Activated gamma-delta T cell treated with Interleukin-2 at 50 U/mL for 16 hours (primary cell): Measurements from ENCODE around the gene HOXA6.

Experiments
- DNase-seq: peaks from one replicate; pipeline ENCODE4 v3.0.0-alpha.2; 2020

The HOXA6 gene

DNA sequence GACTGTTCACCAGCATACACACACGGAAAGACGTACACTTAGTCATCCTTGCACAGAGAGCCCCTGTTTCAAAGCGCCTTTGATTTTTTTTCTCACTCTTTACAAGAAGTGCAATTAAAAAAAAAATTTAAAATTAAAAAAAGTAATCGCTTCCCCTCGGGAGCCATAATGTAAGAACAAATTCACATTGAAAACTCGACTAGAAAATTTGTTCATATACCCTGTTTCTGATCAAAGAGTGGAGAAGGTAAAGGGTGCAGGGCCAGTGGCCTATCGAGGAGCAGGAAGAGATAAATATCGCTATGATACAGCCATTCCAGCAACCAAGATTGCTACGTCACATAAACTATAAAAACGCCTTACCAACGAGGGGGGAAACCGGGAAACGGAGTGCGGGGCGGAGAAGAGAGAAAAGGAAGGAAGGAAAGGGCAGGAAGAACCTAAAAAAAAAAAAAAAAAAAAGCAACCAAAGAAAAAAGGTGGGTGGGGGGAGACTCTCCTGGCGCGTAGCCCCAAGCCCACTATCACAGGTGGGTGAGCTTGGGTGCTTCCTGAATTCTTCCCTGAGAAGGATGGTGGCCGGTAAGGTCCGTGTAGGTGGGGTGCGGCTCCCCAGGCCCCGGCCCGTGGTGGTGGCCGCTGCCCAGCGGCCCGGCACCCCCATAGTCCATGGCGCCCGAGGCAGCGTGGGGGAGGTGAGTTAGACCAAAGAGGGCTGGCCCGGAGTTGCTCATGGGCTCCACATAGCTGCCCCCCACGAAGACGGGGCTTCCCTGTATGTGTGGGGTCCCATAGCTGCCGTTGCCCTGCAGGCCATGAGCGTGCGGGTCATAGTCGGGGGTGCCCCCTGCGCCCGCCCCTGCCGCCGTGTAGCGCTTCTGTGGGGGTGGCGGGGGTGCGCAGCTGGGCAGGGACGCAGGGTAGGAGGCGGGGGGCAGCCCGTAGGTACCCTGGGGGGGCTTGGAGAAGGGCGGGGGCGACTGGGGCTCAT is 39.9 kb downstream of the HOXA6 start:
- DNase-seq, result no peak

DNA sequence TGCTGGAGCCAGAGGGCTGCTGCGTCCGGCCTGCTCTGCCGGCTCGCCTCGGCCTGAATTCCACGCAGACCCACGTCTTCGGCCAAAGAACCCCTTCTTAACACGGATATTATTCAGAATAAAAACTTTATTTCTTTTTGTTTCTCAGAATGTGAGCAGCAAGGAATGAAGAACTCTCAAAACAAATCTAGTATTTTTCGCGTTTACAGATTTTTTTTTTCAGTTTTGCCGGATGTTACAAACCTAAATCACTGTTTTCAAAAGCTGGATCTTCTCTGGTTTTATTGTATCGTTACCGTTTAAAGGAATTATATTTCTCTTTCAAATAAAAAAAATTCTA is 40.7 kb downstream of the HOXA6 start:
- DNase-seq, result no peak

DNA sequence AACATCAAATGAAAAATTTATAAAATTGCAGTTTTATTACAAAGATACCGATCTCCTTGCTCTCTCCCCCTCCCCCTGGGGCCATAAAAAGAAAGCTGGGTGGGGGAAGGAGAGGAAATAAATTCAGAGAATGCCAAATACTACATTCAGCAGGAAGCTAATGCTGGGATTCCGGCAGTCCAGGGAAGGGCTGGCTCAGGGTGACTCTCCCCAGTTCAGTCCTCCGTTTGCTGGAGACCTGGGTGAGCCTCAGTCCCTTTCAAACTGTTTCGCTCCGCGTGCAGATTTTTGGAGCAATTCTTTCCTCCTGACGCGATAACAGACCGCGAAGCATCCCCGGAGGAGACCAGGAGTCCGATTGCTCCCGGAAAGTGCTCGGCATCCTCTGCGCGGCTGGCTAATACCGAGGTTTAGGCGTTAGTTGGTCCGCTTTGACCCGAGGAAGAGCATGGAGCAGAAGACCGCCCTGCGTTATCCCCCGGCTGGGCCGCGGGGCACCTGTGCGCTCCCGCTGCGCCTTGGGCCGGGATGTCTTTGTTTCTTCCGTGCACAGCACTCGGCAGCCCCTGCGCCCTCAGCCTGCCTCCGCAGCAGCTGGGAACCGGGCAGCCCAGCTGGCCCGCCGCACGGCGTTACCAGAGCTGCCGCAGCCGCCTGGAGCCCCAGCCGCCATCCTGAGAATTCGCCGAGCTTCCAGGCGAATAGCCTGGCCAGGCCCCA is 41.2 kb downstream of the HOXA6 start:
- no peak for DNase-seq

DNA sequence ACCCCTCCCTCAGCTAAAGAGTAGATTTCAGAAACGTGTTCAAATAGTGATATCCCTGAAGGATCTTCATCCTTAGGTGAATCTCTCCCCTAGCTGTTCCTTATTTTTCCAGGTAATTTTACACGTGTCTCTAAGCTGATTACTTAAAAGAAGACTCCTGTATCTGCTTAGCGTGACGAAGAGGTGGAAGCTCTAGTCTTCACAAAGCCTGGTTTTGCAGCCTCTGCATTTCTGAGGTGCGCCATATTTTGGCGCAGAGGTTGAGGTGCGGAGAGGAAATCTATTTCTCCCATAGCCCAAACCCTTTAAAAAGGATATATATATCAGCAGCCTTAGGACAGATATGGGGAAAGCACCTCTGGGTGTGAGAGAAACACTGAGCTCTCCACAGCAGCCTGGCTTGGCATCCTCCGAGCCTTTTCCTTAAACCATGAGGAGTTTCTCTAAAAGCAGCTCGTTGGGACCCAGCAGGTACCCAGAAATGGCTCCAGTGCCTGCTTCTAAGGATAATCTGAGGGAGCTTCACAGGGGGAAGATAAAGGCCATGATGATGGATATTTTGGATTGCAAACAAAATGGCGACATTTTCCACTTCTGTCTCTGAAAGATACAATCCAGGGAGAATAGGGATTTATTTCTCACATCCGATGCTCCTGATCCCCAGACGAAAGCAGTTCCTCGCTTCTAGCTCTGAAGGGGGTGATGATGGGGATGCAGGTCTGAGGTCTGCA is 42.1 kb downstream of the HOXA6 start:
- no peak for DNase-seq

DNA sequence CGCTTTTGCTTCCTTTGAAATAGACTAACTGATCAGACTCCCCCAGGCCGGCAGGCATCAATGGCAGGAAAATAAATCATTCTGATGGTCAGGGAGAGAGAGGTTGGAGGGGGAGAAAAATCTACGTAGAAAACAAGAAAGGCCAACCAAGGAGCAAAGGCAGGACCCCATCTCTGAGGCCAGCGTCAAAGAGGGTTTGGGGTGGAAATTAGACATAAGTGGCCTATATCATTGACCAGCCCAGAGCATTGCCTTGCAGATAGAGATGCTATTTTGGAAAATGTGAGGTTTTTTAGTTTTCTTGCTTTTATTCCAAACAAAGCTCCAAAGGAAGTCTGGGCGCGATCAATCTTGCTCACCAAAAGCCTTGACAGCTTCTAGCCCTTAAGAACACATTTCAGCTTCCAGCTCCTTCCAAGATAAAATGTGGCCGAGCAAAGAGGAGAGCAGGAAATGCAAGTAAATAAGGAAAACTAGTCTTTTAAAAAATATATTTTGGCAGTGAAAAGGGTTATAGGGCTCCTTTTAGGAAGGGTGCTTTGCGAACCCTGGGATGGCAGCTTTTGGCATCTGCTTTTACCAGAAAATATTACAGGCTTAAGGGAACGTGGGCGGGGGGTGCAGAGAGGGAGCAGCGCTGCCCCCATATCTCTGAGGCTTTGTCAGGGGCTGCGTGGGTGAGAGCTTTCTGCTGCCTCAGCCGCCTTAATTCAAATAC is 43.1 kb downstream of the HOXA6 start:
- no peak for DNase-seq

DNA sequence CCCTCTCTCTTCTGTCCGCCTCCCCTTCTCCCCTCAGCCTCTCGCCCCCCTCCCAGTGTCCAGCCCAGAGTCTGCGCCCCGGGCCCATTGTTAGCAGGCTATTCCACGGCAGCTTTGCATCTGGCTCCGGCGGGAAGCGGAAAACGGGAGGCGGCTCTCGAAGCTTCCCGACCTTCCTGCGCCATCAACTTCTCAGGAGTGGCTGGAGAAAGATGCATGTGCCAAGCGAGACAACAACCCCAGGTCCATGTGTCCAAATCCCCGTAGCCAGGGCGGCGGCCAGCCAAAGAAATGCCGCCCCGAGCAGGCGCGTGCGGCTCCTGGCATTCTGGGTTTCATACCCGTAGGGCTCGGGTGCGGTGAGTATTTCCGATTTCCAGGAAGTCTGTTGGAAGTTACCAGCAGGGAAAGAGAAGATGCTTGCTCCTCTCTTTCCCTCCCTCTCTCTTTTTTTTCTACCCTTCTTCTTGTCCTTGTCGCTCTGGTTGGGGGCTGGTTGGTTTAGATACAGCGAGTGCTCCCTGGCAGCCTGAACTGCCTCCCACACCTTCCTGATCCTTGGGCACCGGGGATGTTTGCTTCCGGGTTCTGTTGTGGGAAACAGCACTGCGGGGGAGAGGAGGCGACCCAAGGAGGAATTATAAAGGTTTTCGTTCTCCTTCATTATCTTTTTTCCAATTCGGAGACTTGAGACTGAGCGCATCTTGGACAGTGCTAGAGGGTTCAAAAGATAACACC is 43.9 kb downstream of the HOXA6 start:
- DNase-seq, result no peak

DNA sequence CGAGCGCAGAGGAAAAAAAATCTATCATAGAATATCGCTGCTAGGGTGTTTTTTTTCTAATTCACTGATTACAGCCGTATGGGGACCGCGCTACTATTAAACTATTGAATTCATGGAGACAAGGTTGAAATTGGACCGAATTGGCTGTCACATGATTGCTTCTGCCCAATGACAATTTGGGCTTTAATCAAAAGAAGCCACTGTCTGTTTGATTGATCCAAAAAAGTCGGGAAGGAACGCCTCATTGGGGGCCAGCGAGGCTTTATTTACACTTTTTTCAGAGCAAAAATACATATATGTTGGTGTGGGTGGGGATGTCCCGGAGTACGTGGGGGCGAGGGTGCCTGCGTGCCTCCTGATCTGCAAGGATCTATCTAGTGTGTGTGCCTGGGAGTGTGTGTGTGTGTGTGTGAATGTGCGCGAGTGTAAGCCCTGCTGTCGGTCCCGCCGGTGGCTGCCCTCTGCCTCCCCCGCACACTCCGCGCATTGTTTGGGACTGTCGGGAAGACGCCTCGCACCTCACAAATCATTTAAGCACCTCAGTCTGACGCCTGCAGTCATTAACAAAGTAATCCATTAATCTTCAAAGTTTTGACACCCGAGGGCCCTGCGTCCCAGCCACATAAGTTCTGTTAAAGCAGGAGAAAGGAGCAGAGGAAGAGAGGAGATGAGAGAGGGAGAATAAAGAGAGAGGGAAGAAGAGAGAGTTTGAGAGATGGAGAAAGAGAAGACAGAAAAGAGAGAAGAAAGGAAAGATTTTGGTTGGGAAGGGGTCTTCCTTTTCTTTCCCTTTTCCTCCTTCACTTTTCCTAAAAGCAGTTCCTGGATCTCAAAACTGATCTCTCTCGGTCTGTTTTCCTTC is 44.8 kb downstream of the HOXA6 start, which contains the start of gene HOXA2:
TSS of gene HOXA2 (minus strand) at position 103 of the 862 bp plus-strand sequence. CDS start 183 bp downstream, outside the sequence.
- no peak for DNase-seq

DNA sequence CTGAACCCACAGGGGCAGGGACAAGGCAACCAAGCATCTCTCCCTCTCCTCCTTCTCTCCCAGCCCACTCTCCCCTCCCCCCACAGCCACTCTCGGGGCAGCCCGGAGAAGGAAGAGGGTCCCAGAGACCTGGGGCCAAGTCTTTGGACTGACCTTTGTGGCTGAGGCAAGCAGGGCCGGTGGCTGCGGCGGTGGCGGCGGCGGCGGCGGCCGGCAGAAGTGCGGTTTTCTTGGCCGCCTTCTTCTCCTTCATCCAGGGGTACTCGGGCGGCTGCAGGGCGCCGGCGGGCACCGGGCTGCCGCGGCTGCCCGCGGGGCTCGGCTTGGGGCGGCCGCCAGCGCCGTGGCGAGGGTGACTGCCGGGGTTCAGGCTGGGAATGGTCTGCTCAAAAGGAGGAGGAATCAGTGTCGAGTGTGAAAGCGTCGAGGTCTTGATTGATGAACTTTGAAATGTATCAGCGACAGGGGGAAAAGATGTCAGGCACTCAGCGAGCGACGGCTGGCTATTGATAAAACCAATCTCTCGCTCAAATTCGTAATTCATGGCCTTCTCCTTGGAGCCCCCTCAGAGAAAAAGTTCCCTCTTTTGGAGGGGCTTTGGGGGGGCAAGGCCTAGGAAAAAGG is 45.5 kb downstream of the HOXA6 start:
- no peak for DNase-seq

DNA sequence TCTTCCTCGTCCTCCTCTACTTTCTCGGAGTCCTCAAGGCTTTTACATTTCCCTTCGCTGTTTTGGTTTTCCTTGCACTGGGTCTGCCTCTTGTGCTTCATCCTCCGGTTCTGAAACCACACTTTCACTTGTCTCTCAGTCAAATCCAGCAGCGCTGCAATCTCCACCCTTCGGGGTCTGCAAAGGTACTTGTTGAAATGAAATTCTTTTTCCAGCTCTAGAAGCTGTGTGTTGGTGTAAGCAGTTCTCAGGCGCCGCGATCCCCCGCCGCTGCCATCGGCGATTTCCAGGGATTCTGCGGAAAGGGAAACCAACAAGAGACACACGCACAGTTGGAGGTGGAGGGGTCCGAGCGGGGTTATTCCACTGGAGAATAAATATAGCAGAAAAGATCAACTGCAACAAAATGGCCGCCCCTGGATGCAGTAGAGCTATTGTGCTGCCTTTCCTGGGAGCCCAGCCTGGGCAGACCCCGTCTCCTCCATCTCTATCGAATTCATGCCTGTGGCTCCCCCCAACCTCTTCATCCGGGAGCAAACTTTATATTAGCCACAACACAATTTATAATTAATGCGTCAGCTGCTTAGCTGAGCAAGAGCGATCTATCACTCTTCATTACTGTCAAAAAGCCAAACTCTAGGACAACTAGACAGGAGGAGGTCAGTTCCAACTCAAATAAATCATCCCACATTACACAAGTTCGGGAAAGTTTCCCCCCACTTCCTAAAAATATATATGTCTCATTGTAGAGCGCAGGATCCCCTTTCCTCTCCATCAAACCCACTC is 46.2 kb downstream of the HOXA6 start:
- DNase-seq, result no peak

DNA sequence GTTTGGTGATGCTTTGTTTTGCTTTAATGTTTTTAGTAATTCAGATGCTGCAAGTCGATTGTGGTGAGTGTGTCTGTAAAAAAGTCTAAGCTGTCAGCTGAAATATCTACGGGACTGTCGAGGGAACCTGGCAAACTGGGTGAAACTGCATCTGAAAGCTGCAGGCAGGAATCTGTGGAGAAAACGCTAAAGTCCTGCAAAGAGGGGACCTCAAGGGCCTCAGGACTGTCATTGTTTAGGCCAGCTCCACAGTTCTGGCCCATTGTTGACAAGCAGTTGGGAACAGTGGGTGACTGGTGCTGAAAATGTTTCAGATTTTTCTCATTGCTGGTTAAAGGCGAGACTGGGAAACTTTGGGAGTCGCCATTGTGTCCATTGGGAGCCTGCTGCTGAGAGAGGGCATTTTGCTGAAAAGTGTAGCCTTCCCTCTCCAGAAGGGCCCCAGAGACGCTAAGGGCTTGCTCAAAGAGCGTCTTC is 46.8 kb downstream of the HOXA6 start:
- no peak for DNase-seq

DNA sequence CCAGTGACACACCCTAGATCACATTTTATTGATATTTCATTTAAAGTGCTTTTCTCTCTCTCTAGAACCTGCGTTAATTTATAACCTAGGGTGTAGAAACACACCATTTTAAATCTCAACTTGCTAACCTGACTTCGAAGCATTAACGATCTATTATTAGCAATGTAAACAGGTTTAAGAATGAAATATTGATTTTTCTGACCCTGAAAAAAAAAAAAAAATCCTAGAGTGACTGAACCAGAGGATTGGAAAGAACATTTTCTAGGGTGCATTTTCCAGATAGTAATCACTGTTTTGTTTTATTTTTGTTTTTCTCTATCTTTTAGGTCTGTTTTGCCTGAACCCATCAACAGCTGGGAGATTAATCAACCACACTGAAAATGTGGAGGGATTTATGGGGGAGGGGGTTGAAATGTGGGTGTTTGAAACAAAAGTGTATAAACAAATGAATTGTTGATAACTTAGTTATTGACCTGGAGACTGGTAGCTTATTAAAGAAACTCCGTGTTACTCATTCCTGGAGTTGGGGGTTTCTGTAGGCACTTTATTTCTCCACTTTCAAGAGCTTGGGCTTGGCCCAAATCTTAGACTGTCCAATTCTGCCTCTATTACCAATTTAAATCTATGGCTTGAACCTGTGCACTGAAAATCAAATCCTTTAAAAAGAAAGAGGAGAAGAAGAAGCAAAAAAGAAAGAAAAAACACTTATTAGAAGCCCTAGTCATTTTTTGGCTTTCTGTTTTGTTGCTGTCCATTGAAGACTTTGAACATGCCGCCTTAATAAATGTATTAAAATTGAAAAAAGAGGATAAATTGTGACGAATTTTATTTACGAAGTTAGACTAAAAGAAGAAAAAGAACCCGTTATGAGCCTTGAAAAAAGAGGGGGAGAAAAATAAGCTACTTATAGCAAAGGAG is 47.9 kb downstream of the HOXA6 start:
- no peak for DNase-seq

DNA sequence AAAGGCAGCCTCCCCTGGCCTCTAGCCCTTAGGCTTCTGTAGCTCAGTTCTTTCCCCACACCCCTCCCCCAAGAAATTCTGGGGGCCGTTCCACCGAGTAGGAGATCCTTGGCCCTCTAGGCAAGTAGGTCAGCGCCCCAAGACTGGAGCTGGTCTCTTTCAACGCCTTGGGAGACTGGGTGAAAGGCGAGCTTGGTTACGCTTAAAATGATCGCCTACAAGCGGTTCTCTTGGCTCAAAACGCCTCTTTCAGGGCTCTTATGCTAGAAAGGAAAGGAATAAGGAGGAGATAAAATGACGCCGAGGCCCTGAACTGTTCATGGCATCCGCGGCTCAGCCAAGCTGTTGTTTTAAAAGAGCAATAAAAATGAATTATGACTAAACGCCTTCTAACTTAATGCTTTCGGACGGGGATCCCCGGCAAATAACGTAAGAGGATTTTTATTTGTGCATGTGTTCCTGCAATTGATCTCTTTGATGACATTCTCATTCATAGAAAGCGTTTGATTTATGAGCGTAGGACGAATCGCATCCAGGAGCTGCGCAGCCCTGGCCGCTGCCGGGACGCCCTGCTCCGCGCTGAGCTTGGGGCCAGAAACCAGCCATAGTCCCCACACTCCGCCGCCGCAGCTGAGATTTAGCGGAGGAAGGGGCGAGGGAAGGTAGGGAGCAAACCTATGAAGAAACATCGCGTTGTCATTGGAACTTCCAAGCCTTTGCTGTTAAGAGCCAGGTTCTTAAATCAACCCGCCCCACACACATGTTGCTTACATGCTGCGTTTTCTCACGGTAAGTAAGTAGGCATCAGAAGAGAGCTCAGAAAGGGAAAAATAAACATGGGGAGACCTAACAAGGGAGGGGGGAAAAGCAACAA is 48.8 kb downstream of the HOXA6 start:
- no peak for DNase-seq

DNA sequence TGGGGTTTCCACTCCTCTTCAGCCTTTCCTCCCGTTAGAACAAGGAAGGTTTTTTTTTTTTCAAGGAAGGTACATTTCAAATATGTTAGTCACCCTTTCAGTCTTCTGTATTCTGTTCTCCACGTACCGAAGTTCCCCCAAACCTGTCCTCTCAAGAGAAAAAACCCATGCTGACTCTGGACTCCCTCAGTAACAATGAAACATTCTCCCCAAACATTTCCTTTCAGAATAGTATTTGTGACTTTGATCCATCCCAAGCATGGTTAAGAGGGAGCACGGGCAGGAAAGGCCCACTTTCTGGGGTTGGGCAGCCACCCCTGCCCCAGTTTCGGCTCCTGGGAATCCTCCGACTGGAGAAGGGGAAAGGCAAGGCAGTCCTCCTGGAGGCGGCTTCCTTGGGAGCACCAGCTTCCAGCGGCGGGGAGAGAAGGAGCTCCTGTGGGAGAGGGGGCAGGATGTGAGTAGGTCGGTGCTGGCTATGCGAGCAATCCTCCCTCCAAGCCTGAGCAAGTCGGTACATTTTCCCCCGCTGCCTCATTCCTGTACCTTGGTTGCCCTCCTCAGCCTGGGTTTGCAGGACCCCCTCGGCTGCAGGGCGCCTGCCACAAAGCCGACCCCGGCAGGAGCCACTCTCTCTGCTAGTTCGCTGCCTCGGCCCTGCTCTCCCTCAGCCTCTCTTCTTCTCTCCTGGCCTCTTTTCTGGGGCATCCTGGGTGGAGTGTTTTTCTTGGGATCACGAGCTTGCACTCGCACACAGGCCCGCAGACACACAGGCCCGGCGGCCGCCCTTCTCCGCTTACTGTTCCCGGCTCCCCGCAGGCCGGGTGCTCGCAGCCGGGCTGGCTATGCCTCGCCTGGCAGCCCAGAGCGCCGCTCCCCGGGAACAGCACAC is 49.6 kb downstream of the HOXA6 start:
- DNase-seq, result no peak

DNA sequence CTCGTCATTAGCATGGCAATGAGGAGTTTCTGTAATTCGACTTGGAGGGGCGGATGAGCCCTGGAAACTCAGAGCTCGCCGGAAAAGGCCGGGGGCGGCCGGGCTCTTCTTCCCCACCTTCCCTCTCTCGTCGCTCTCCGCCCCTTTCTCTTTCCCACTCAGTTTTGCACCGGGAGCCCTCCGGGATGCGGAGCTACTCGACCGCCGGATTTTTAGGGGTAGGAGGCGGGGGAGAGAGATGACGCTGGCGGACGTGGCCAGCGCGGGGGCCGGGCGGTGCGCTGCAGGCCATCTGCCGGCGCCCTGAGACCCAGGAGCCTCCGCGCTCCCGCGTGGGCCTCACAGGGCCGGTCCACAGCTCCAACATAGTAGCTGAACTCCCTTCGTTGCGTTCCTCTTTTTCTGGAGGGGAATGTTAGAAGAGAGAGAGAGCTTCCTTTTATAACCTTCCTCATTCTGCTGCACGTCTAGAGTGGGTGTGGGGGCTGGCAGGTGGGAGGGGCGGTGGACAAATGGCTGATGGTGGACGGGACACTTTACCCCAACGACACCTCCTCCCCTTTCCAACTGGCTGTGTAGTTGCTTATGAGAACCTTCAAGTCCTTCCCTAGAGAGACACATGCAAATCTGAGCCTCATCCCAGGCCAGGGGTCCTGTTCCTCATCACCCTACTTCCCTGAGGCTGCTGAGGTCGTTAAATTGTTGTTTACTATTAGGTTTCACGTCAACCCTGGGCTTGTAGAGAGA is 50.6 kb downstream of the HOXA6 start:
- DNase-seq, result no peak
